WTC11 (cell line): ENCODE data around the gene UNC5A. TPM values are rescaled to one million over a fixed set of nuclear protein-coding genes. Genes with fewer than 3 reads are reported as not detected.

Experiments
- ATAC-seq: fragments of 200-7000 bp; cut with Tn5 transposase; 2 replicates; pipeline ENCODE4 v1.10.0; 2021; ENCODE audit warnings: mild to moderate bottlenecking, moderate library complexity
- CTCF ChIA-PET: fragments of 300-600 bp; sonication (Branson Sonifier 250); formaldehyde crosslinking; loops from one replicate; lab custom pipeline; 2021; ENCODE audit warnings: antibody characterized with exemption; lab: Charles Lee
- POLR2A ChIA-PET: fragments of 350-600 bp; sonication (Branson Sonifier 250); formaldehyde crosslinking; loops from one replicate; lab custom pipeline; 2021; ENCODE audit warnings: antibody characterized with exemption; lab: Charles Lee
- DNase-seq: peaks from one replicate; pipeline ENCODE4 v3.0.0; 2021; ENCODE audit warnings: low spot score
- H3K27ac Mint-ChIP-seq: 2 replicates; pipeline ENCODE4 v1.8.0; 2021; ENCODE audit warnings: mixed read lengths
- H3K27me3 Mint-ChIP-seq: 2 replicates; pipeline ENCODE4 v1.8.0; 2021; ENCODE audit warnings: low read depth, mild to moderate bottlenecking, moderate library complexity, mixed read lengths
- H3K36me3 Mint-ChIP-seq: 2 replicates; pipeline ENCODE4 v1.8.0; 2021; ENCODE audit warnings: mixed read lengths
- H3K4me1 Mint-ChIP-seq: 2 replicates; pipeline ENCODE4 v1.8.0; 2022; ENCODE audit warnings: mixed read lengths
- H3K4me3 Mint-ChIP-seq: 2 replicates; pipeline ENCODE4 v1.8.0; 2021; ENCODE audit warnings: mild to moderate bottlenecking, moderate library complexity, mixed read lengths
- H3K9me3 Mint-ChIP-seq: 2 replicates; pipeline ENCODE4 v1.8.0; 2021; ENCODE audit warnings: mixed read lengths
- ATF2 ChIP-seq: sonication (generic); formaldehyde crosslinking; IDR thresholded peaks from 2 replicates; pipeline ENCODE4 v1.8.1; 2022; ENCODE audit warnings: low read depth, missing genetic modification reagents, borderline replicate concordance
- CREB1 ChIP-seq: sonication (generic); formaldehyde crosslinking; IDR thresholded peaks from 2 replicates; pipeline ENCODE4 v1.8.0; 2023; ENCODE audit warnings: mild to moderate bottlenecking, missing genetic modification reagents
- CREM ChIP-seq: sonication (generic); formaldehyde crosslinking; IDR thresholded peaks from 2 replicates; pipeline ENCODE4 v1.8.1; 2022; ENCODE audit warnings: mild to moderate bottlenecking, missing genetic modification reagents, moderate library complexity
- E2F1 ChIP-seq: sonication (generic); formaldehyde crosslinking; IDR thresholded peaks from 2 replicates; pipeline ENCODE4 v1.8.0; 2022; ENCODE audit warnings: mild to moderate bottlenecking, missing genetic modification reagents
- FOXJ3 ChIP-seq: sonication (generic); formaldehyde crosslinking; IDR thresholded peaks from 2 replicates; pipeline ENCODE4 v1.9.0; 2021; ENCODE audit warnings: missing genetic modification reagents, mild to moderate bottlenecking, borderline replicate concordance
- GABPB1 ChIP-seq: sonication (generic); formaldehyde crosslinking; IDR thresholded peaks from 2 replicates; pipeline ENCODE4 v1.8.1; 2023; ENCODE audit warnings: mild to moderate bottlenecking, missing genetic modification reagents
- HMGA2 ChIP-seq: fragments of 250-450 bp; sonication (Bioruptor Pico); IDR thresholded peaks from 2 replicates; pipeline ENCODE4 v1.4.0; 2021; ENCODE audit warnings: mild to moderate bottlenecking, moderate library complexity
- IRF2 ChIP-seq: sonication (generic); formaldehyde crosslinking; IDR thresholded peaks from 2 replicates; pipeline ENCODE4 v1.8.0; 2022; ENCODE audit warnings: low read depth, missing genetic modification reagents, borderline replicate concordance
- MYBL2 ChIP-seq: sonication (generic); formaldehyde crosslinking; IDR thresholded peaks from 2 replicates; pipeline ENCODE4 v1.8.1; 2023; ENCODE audit warnings: mild to moderate bottlenecking, moderate library complexity, missing genetic modification reagents
- OVOL2 ChIP-seq: fragments of 250-450 bp; sonication (Bioruptor Pico); IDR thresholded peaks from 2 replicates; pipeline ENCODE4 v1.9.0; 2021; ENCODE audit warnings: mild to moderate bottlenecking, borderline replicate concordance
- SMAD3 ChIP-seq: sonication (generic); formaldehyde crosslinking; IDR thresholded peaks from 2 replicates; pipeline ENCODE4 v1.8.0; 2022; ENCODE audit warnings: missing genetic modification reagents, mild to moderate bottlenecking, borderline replicate concordance
- SP1 ChIP-seq: sonication (generic); formaldehyde crosslinking; conservative IDR thresholded peaks from 2 replicates; pipeline ENCODE4 v1.8.1; 2022; ENCODE audit warnings: missing genetic modification reagents
- ZBTB43 ChIP-seq: sonication (generic); formaldehyde crosslinking; IDR thresholded peaks from 2 replicates; pipeline ENCODE4 v1.8.1; 2023; ENCODE audit warnings: mild to moderate bottlenecking, missing genetic modification reagents
- ZMAT4 ChIP-seq: fragments of 250-450 bp; sonication (Bioruptor Pico); IDR thresholded peaks from 2 replicates; pipeline ENCODE4 v1.9.0; 2021; ENCODE audit warnings: mild to moderate bottlenecking
- ZNF425 ChIP-seq: fragments of 250-450 bp; sonication (Bioruptor Pico); conservative IDR thresholded peaks from 2 replicates; pipeline ENCODE4 v1.9.0; 2021; ENCODE audit warnings: mild to moderate bottlenecking
- ZNF671 ChIP-seq: fragments of 250-450 bp; sonication (Bioruptor Pico); IDR thresholded peaks from 2 replicates; pipeline ENCODE4 v1.8.0; 2021; ENCODE audit warnings: mild to moderate bottlenecking
- total RNA-seq: library from RNA; stranded (reverse); gene quantifications from 3 replicates; pipeline ENCODE4 v1.2.3, GENCODE V29; 2021

Gene UNC5A
- total RNA-seq, 1 experiment from 2014 or later, result 10.2 TPM

- no peaks in the 10 kb centered on the region for H3K36me3 Mint-ChIP-seq
- H3K27ac Mint-ChIP-seq, result no peak overlapping the region
- ChIA-PET POLR2A (no interaction called here), CTCF (interaction anchor here (0.9 to 3.0 kb wide), 4 partner anchors 179 to 258 kb away, joined by 3 to 16 read pairs (median 6); no protein-coding TSS in a partner anchor)
- no peaks in the 10 kb centered on the region for H3K4me1 Mint-ChIP-seq
- H3K27me3 Mint-ChIP-seq, result no peaks in the 10 kb centered on the region
- no peaks in the 10 kb centered on the region for H3K9me3 Mint-ChIP-seq
- DNase-seq, result no peak
- H3K4me3 Mint-ChIP-seq, result no peak overlapping the region
- TF ChIP-seq ZBTB43 (no peak), IRF2 (no peak), HMGA2 (CRISPR knock-in tag) (no peak), CREB1 (CRISPR knock-in tag) (no peak), MYBL2 (CRISPR knock-in tag) (no peak), ZNF671 (CRISPR knock-in tag) (no peak), ZMAT4 (no peak), E2F1 (CRISPR knock-in tag) (no peak), SP1 (CRISPR knock-in tag) (no peak), SMAD3 (CRISPR knock-in tag) (no peak), ATF2 (CRISPR knock-in tag) (no peak), GABPB1 (CRISPR knock-in tag) (no peak), CREM (no peak), ZNF425 (CRISPR knock-in tag) (no peak), FOXJ3 (no peak)
- no peak for ATAC-seq
These were observed 66.4 kb downstream of the UNC5A start for GRCh38 chr5:176876506-176877431.

GRCh38 chr5:176877793-176878331 is 67.5 kb downstream of the UNC5A start:
- no peak for DNase-seq
- no peak overlapping the region for H3K27ac Mint-ChIP-seq
- TF ChIP-seq OVOL2 (CRISPR knock-in tag) (no peak), IRF2 (no peak)
- H3K36me3 Mint-ChIP-seq, result no peaks in the 10 kb centered on the region
- POLR2A ChIA-PET, result no interaction called here
- no peaks in the 10 kb centered on the region for H3K27me3 Mint-ChIP-seq
- H3K4me3 Mint-ChIP-seq, result no peak overlapping the region
- no peaks in the 10 kb centered on the region for H3K4me1 Mint-ChIP-seq
- CTCF ChIA-PET, result interaction anchor here (0.9 to 3.0 kb wide), 7 partner anchors 11 to 259 kb away, joined by 3 to 16 read pairs (median 3); no protein-coding TSS in a partner anchor
- no peaks in the 10 kb centered on the region for H3K9me3 Mint-ChIP-seq
- ATAC-seq, result no peak
